Keratinocyte (primary cell): Measurements from ENCODE around the gene KCTD13. TPM values are rescaled to one million over a fixed set of nuclear protein-coding genes. Genes with fewer than 3 reads are reported as not detected.

ENCODE experiments used
- DNase-seq: peaks from one replicate; pipeline ENCODE4 v3.0.0-alpha.2; 2011; ENCODE audit warnings: low read depth, missing footprints, low spot score
- FAIRE-seq: peaks from 2 replicates; lab custom pipeline; 2011; peaks lifted over from hg19 to GRCh38; lab: Jason Lieb, UNC
- H2AFZ ChIP-seq: 2 replicates; pipeline ENCODE4 v1.6.0; 2012; ENCODE audit warnings: low read length, control low read depth, inconsistent platforms; ENCODE audit not compliant: control insufficient read depth
- H3K27ac ChIP-seq: 2 replicates; pipeline ENCODE4 v1.5.1; 2011; ENCODE audit warnings: low read length; ENCODE audit not compliant: control insufficient read depth, insufficient read depth
- H3K27me3 ChIP-seq: 3 replicates; pipeline ENCODE4 v1.6.0; 2011; ENCODE audit warnings: low read length; ENCODE audit not compliant: control insufficient read depth, insufficient read depth; ENCODE audit errors: extremely low read depth
- H3K36me3 ChIP-seq, 2 experiments: 2 replicates in 1 of 2; 3 replicates in 1 of 2; pipeline ENCODE4 v1.5.1; 2011; ENCODE audit warnings: low read length in 2 of 2, mild to moderate bottlenecking in 1 of 2; ENCODE audit not compliant: control insufficient read depth in 2 of 2, insufficient read depth in 2 of 2; ENCODE audit errors: extremely low read depth in 1 of 2
- H3K4me1 ChIP-seq: 3 replicates; pipeline ENCODE4 v1.5.1; 2011; ENCODE audit warnings: low read length; ENCODE audit not compliant: control insufficient read depth, insufficient read depth; ENCODE audit errors: extremely low read depth
- H3K4me2 ChIP-seq: 3 replicates; pipeline ENCODE4 v1.6.0; 2011; ENCODE audit warnings: low read depth, low read length; ENCODE audit not compliant: control insufficient read depth, insufficient read depth; ENCODE audit errors: extremely low read depth
- H3K4me3 ChIP-seq, 3 experiments: fragments of 200-600 bp in 1 of 3; sonication (generic) in 1 of 3; 2 replicates in 2 of 3; 3 replicates in 1 of 3; pipeline ENCODE4 v1.5.1; 2011 to 2016; ENCODE audit warnings: low read length in 3 of 3, mild to moderate bottlenecking in 3 of 3, control low read depth in 2 of 3, inconsistent platforms in 1 of 3, low read depth in 1 of 3, mixed read lengths in 1 of 3, mixed run types in 1 of 3, moderate library complexity in 1 of 3; ENCODE audit not compliant: control insufficient read depth in 2 of 3, insufficient read depth in 2 of 3; ENCODE audit errors: extremely low read depth in 1 of 3
- H3K79me2 ChIP-seq: 2 replicates; pipeline ENCODE4 v1.6.0; 2012; ENCODE audit warnings: low read length; ENCODE audit not compliant: control insufficient read depth, insufficient read depth
- H3K9ac ChIP-seq: 3 replicates; pipeline ENCODE4 v1.6.0; 2011; ENCODE audit warnings: low read length; ENCODE audit not compliant: control insufficient read depth, insufficient read depth; ENCODE audit errors: extremely low read depth
- H3K9me1 ChIP-seq: 3 replicates; pipeline ENCODE4 v1.6.0; 2011; ENCODE audit warnings: low read length; ENCODE audit not compliant: control insufficient read depth, insufficient read depth; ENCODE audit errors: extremely low read depth
- H3K9me3 ChIP-seq: 2 replicates; pipeline ENCODE4 v1.5.1; 2012; ENCODE audit warnings: low read depth, low read length; ENCODE audit not compliant: control insufficient read depth
- H4K20me1 ChIP-seq: 3 replicates; pipeline ENCODE4 v1.6.0; 2011; ENCODE audit warnings: low read length; ENCODE audit not compliant: control insufficient read depth, insufficient read depth; ENCODE audit errors: extremely low read depth
- CTCF ChIP-seq, 3 experiments: IDR thresholded peaks in 1 of 3; conservative IDR thresholded peaks in 1 of 3; optimal IDR thresholded peaks in 1 of 3; 2 replicates in 2 of 3; 3 replicates in 1 of 3; pipeline versions ENCODE3 to v1.5.1; 2011; ENCODE audit warnings: low read length in 3 of 3, mild to moderate bottlenecking in 3 of 3, moderate library complexity in 2 of 3, control low read depth in 1 of 3, inconsistent platforms in 1 of 3; ENCODE audit not compliant: insufficient read depth in 2 of 3; ENCODE audit errors: extremely low read depth in 1 of 3
- EZH2 ChIP-seq: IDR thresholded peaks from one replicate; pipeline ENCODE4 v1.6.1; 2012; ENCODE audit warnings: inconsistent platforms, mild to moderate bottlenecking, low read length, moderate library complexity
- dilution Hi-C: fragments of 300-500 bp; cut with MboI; formaldehyde crosslinking; loops from one replicate; pipeline ENCODE4 v1.7.0; 2020; ENCODE audit warnings: low sequenced_read_pairs; ENCODE audit not compliant: extremely low pct_ligation_motif_present
- polyA plus RNA-seq, 5 experiments: library from polyadenylated mRNA; depleted of rRNA in 3 of 5; stranded (reverse) in 3 of 5; stranded (forward) in 1 of 5; unstranded in 1 of 5; fragments of >200 nt; gene quantifications; 1 replicate in 1 of 5; 2 replicates in 3 of 5; 3 replicates in 1 of 5; pipeline versions ENCODE4 v1.2.1 to v1.2.3, GENCODE V29; 2011 to 2012; ENCODE audit warnings: missing spikeins in 2 of 5, low read depth in 1 of 5, low replicate concordance in 1 of 5

Gene KCTD13
- polyA plus RNA-seq, 1 donor (not counting 4 experiments of a cell fraction or from before 2014, with no cell fraction given) = 9.2 TPM

- Histone ChIP-seq H3K9me1 (peaks cover 2% of the 10 kb centered on the region), H3K9me3 (no peaks in the 10 kb centered on the region), H3K4me3 (no peak overlapping the region), H3K4me1 (peaks cover 6% of the 10 kb centered on the region), H3K79me2 (peaks cover 8% of the 10 kb centered on the region), H3K27me3 (no peaks in the 10 kb centered on the region), H2AFZ (no peak overlapping the region), H4K20me1 (no peaks in the 10 kb centered on the region), H3K9ac (no peak overlapping the region), H3K4me2 (no peak overlapping the region), H3K27ac (no peak overlapping the region), H3K36me3 (peaks cover 9 to 13% of the 10 kb centered on the region in 2 experiments)
- no peak for TF ChIP-seq EZH2
- no peak for TF ChIP-seq CTCF (optimal IDR thresholded peaks at IDR 0.05 in 1 of 3, IDR thresholded peaks at IDR 0.05 in 1 of 3, conservative IDR thresholded peaks at IDR 0.05 in 1 of 3; ENCODE audit: extremely low read depth in 1 of 3, insufficient read depth in 2 of 3, low read length in 3 of 3)
- DNase-seq = no peak
- FAIRE-seq = no peak
- dilution Hi-C loops = no loop called here
Measured at GRCh38 chr16:29858974-29859373, 67.1 kb downstream of the KCTD13 start.

- no peak overlapping the region for H3K27ac ChIP-seq
- FAIRE-seq = no peak
- no peak overlapping the region for H2AFZ ChIP-seq
- H3K4me1 ChIP-seq = peaks cover 4% of the 10 kb centered on the region
- no peak overlapping the region for H3K9ac ChIP-seq
- H3K4me2 ChIP-seq = no peak overlapping the region
- peaks cover 9 to 13% of the 10 kb centered on the region in 2 experiments for H3K36me3 ChIP-seq
- dilution Hi-C loops = no loop called here
- TF ChIP-seq EZH2 = no peak
- TF ChIP-seq CTCF (optimal IDR thresholded peaks at IDR 0.05 in 1 of 3, IDR thresholded peaks at IDR 0.05 in 1 of 3, conservative IDR thresholded peaks at IDR 0.05 in 1 of 3; ENCODE audit: extremely low read depth in 1 of 3, insufficient read depth in 2 of 3, low read length in 3 of 3) = no peak
- DNase-seq = no peak
- peaks cover 2% of the 10 kb centered on the region for H3K9me1 ChIP-seq
- peaks cover 8% of the 10 kb centered on the region for H3K79me2 ChIP-seq
- H3K9me3 ChIP-seq = no peaks in the 10 kb centered on the region
- no peaks in the 10 kb centered on the region for H3K27me3 ChIP-seq
- H4K20me1 ChIP-seq = no peaks in the 10 kb centered on the region
- H3K4me3 ChIP-seq = no peak overlapping the region
Measured at GRCh38 chr16:29858149-29858849, 67.7 kb downstream of the KCTD13 start.
